VCaP (cell line): ENCODE measurements around the gene ARTN.

Experiments
- H3K27ac ChIP-seq: fragments of 450-650 bp; 2 replicates; pipeline ENCODE4 v1.5.1; 2017
- TF ChIP-seq, protein P1 (sequence below): fragments of 450-650 bp; conservative IDR thresholded peaks from 2 replicates; pipeline ENCODE4 v1.5.1; 2017; ENCODE audit warnings: mild to moderate bottlenecking, moderate library complexity

Gene ARTN

DNA sequence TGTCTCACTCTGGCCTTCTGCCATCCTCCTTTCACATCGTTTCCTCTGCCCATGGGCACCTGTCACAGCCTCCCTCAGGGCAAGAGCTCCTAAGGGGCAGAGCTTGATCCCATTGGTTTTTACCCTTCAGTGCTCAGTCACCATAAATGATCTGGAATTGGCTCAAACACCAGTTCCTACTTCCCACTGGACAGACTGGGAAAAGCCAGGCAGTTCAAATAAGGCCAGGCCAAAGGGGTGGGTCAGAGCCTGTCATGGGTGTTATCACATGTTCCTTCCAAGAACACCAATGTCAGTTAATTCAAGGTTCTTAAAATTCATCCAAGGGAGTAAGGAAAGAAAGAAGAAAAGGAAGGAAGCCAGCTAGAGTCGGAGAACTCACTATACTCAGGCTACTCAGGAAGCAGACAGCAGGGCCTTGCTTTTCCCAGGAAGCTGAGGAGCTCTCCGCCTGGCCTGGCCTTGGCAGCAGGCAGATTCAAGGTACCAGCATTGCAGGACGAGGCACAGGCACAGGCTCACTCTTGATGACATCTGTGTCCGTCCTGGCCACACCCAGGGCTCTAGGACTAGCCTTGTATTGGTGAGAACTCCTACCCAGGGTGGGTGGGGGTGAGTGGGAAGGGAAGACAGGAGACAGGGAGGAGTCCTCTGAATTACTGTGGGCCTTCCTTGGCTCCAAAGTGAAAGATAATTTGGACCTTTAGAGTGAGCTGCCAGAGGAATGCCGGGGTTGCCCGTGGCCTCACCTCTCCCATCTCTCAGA is 32.2 kb upstream of the ARTN start:
- TF ChIP-seq, protein P1, sequence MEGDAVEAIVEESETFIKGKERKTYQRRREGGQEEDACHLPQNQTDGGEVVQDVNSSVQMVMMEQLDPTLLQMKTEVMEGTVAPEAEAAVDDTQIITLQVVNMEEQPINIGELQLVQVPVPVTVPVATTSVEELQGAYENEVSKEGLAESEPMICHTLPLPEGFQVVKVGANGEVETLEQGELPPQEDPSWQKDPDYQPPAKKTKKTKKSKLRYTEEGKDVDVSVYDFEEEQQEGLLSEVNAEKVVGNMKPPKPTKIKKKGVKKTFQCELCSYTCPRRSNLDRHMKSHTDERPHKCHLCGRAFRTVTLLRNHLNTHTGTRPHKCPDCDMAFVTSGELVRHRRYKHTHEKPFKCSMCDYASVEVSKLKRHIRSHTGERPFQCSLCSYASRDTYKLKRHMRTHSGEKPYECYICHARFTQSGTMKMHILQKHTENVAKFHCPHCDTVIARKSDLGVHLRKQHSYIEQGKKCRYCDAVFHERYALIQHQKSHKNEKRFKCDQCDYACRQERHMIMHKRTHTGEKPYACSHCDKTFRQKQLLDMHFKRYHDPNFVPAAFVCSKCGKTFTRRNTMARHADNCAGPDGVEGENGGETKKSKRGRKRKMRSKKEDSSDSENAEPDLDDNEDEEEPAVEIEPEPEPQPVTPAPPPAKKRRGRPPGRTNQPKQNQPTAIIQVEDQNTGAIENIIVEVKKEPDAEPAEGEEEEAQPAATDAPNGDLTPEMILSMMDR, result no peak
- no peak overlapping the region for H3K27ac ChIP-seq

- H3K27ac ChIP-seq, result no peak overlapping the region
- TF ChIP-seq, protein P1, result no peak
These were observed 31.4 kb upstream of the ARTN start for GRCh38 chr1:43902058-43902831.

DNA sequence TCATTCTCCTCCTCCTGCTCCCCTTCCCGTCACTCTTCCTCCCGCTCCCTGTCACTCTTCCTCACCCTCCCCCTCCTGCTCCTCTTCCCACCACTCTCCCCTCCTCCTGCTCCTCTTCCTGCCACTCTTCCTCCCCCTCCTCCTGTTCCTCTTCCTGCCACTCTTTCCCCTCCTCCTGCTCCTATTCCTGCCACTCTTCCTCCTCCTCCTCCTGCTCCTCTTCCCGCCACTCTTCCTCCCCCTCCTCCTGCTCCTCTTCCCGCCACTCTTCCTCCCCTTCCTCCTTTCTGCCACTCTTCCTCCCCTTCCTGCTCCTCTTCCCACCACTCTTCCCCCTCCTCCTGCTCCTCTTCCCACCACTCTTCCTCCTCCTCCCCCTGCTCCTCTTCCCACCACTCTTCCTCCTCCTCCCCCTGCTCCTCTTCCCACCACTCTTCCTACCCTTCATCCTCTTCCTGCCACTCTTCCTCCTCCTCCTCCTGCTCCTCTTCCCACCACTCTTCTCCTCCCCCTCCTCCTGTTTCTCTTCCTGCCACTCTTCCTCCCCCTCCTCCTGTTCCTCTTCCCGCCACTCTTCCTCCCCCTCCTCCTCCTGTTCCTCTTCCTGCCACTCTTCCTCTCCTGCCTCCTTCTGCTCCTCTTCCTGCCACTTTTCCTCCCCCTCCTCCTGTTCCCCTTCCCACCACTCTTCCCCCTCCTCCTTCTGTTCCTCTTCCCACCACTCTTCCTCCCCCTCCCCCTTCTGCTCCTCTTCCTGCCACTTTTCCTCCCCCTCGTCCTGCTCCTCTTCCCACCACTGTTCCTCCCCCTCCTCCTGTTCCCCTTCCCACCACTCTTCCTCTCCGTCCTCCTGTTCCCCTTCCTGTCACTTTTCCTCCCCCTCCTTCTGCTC is 28.7 kb upstream of the ARTN start:
- H3K27ac ChIP-seq, result no peak overlapping the region
- TF ChIP-seq, protein P1, result no peak

- no peak overlapping the region for H3K27ac ChIP-seq
These were observed 25.4 kb upstream of the ARTN start for GRCh38 chr1:43908226-43908625.

GRCh38 chr1:43908858-43909257 is 24.7 kb upstream of the ARTN start:
- TF ChIP-seq, protein P1, result no peak
- H3K27ac ChIP-seq, result no peak overlapping the region

More at GRCh38 chr1:43908226-43908625, 25.4 kb upstream of the ARTN start:
- TF ChIP-seq, protein P1, result no peak

- TF ChIP-seq, protein P1, result no peak
- H3K27ac ChIP-seq, result peak overlapping the region; percentile 3; the same call in 1 of the 2 replicates
These were observed 23.3 kb upstream of the ARTN start for GRCh38 chr1:43910343-43910742.
